Nucleus accumbens (tissue), 56 donors: ENCODE data around the gene ZNF280A.

Source experiments
- DNase-seq, 56 donors: peaks; one replicate each; lab custom pipeline; 2025; lab: John Stamatoyannopoulos, UW

Gene ZNF280A

GRCh38 chr22:22520020-22520656 is at the start of gene ZNF280A:
TSS of gene ZNF280A (minus strand) at chr22:22520270. CDS start at chr22:22515630, 4,640 bp downstream.
- no peak for DNase-seq

GRCh38 chr22:22569218-22569617 is 49.1 kb upstream of the ZNF280A start:
- no peak for DNase-seq

GRCh38 chr22:22565981-22566380 is 45.9 kb upstream of the ZNF280A start:
- DNase-seq: no peak

GRCh38 chr22:22558972-22559603 is 39.0 kb upstream of the ZNF280A start, which contains the start of gene PRAME:
TSS of gene PRAME (minus strand) at chr22:22559265. CDS start at chr22:22556832, 2,433 bp downstream.
- peak in 7 of 56 donors; percentile 0 to 39 (median 2) for DNase-seq

- DNase-seq: no peak
These were observed 38.3 kb upstream of the ZNF280A start for GRCh38 chr22:22558071-22558971.

- no peak for DNase-seq
These were observed 37.2 kb upstream of the ZNF280A start for GRCh38 chr22:22556995-22557925.

GRCh38 chr22:22556578-22556977 is 36.5 kb upstream of the ZNF280A start:
- no peak for DNase-seq

GRCh38 chr22:22555596-22555995 is 35.5 kb upstream of the ZNF280A start:
- no peak for DNase-seq

- DNase-seq: no peak
These were observed 34.7 kb upstream of the ZNF280A start for GRCh38 chr22:22554587-22555284.

- no peak for DNase-seq
These were observed 33.9 kb upstream of the ZNF280A start for GRCh38 chr22:22553735-22554586.

GRCh38 chr22:22553141-22553540 is 33.1 kb upstream of the ZNF280A start:
- no peak for DNase-seq

- DNase-seq: no peak
These were observed 32.6 kb upstream of the ZNF280A start for GRCh38 chr22:22552630-22553029.

GRCh38 chr22:22550789-22551434 is 30.8 kb upstream of the ZNF280A start:
- DNase-seq: no peak

GRCh38 chr22:22548910-22549309 is 28.8 kb upstream of the ZNF280A start:
- no peak for DNase-seq

- no peak for DNase-seq
These were observed 28.2 kb upstream of the ZNF280A start for GRCh38 chr22:22548317-22548716.

- DNase-seq: no peak
These were observed 27.7 kb upstream of the ZNF280A start for GRCh38 chr22:22547692-22548300.

- no peak for DNase-seq
These were observed 27.2 kb upstream of the ZNF280A start for GRCh38 chr22:22547226-22547625.
